LNCaP clone FGC (cell line): ENCODE results near the gene TTLL9.
"Not testable (repeated sequence)": the region's sequence is repeated elsewhere in the genome, so short reads cannot be mapped to it uniquely, and the experiment has no call there.

ENCODE experiments used
- DNase-seq: peaks from one replicate; pipeline ENCODE4 v3.0.0-alpha.2; 2011; ENCODE audit warnings: low read depth
- H3K4me3 ChIP-seq: 2 replicates; pipeline ENCODE4 v1.5.1; 2011; ENCODE audit warnings: mild to moderate bottlenecking, low read depth, low read length, control low read depth
- TF ChIP-seq, protein P1 (sequence below): IDR thresholded peaks from 2 replicates; pipeline ENCODE4 v1.5.1; 2012; ENCODE audit warnings: mild to moderate bottlenecking; ENCODE audit not compliant: control insufficient read depth, insufficient read depth; ENCODE audit errors: extremely low read depth

TTLL9 gene

DNA sequence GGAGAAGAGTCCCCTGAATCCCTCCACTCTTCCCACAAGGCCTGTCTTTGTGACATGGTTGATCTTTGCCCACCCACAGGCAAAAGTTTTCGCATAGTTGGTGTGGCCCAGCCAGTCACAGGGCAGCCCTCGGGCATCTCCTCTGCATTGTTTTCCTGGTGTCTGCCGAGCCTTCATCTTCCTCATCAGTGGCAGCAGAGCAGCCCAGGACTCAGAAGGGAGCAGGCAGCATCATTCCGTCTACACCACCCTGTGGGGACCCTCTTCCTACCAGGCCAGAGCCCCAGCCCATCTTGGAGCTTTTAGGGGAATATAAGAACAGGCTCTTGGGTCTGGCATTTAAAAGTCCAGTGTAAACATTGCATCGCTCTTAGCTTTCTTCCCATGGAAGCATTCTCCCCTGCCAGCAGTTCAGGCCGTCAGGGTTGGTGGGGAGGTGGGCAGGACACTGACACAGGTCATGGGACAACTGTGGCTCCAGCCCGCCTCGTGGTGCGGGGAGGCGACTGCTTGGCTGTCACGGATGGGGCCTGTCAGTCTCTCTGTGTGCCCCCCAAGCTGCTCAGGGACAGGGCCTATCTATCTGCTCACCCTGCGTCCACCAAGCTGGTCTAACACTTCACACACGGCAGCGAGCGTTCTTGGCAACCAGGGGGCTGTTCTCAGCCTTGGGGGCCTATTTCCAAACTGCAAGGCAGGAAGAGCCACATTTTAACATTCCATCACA is 43.2 kb downstream of the TTLL9 start:
- TF ChIP-seq, protein P1, sequence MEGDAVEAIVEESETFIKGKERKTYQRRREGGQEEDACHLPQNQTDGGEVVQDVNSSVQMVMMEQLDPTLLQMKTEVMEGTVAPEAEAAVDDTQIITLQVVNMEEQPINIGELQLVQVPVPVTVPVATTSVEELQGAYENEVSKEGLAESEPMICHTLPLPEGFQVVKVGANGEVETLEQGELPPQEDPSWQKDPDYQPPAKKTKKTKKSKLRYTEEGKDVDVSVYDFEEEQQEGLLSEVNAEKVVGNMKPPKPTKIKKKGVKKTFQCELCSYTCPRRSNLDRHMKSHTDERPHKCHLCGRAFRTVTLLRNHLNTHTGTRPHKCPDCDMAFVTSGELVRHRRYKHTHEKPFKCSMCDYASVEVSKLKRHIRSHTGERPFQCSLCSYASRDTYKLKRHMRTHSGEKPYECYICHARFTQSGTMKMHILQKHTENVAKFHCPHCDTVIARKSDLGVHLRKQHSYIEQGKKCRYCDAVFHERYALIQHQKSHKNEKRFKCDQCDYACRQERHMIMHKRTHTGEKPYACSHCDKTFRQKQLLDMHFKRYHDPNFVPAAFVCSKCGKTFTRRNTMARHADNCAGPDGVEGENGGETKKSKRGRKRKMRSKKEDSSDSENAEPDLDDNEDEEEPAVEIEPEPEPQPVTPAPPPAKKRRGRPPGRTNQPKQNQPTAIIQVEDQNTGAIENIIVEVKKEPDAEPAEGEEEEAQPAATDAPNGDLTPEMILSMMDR = no peak
- no peak overlapping the region for H3K4me3 ChIP-seq
- no peak for DNase-seq

DNA sequence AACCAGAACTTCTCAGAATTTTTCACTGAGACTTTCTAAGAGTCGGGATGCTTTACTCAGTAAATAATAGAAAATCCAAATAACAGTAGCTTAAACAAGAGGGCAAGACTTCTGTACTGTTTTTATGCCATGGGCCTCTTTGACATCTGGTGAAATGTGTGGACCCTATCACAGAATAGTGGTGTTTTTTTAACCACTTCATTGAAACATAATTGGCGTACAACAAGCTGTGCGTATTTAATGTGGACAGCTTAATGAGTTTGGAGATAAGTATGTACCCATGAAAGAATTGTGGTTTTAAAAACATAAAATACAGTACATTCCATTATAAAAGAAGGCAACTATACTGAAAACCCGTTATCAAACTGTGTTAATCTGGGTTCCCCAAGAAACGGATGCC is 43.7 kb downstream of the TTLL9 start:
- H3K4me3 ChIP-seq = no peak overlapping the region
- TF ChIP-seq, protein P1 = no peak
- DNase-seq = no peak

GRCh38 chr20:31915491-31916280 is 45.3 kb downstream of the TTLL9 start:
- TF ChIP-seq, protein P1 = no peak
- DNase-seq = no peak
- H3K4me3 ChIP-seq = no peak overlapping the region

GRCh38 chr20:31916708-31917107 is 46.3 kb downstream of the TTLL9 start:
- TF ChIP-seq, protein P1 = no peak
- no peak for DNase-seq
- H3K4me3 ChIP-seq = no peak overlapping the region

DNA sequence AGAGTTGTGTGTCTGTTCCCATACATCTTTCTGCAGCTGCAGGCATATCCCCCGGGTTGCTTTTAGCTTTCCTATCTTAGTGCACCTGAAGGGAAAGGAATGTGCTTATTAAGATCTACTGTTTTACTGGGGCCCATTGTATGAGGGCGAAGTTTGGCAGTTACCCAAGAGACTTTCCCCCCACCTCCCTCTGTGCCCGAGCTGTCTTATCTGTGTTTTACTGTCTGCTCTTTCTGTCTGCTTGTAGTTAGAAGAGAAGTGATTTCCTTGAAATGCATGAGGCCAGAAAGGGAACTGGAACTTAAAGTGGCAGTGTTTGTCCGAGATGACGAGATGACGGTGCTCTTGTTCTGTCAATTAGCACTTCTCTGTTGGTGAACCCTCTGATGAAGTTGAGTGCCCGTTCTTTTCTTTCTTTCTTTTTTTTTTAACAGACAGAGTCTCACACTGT is 47.6 kb downstream of the TTLL9 start:
- not testable (repeated sequence) for DNase-seq, H3K4me3 ChIP-seq

- no peak for DNase-seq
- TF ChIP-seq, protein P1 = no peak
- no peak overlapping the region for H3K4me3 ChIP-seq
These were observed 48.2 kb downstream of the TTLL9 start for GRCh38 chr20:31918466-31919105.
